GM08714 (cell line): Measurements from ENCODE around the gene ASTN2.

Source experiments
- H3K4me3 ChIP-seq: fragments of 200-500 bp; sonication (Bioruptor generic); 2 replicates; pipeline ENCODE4 v1.5.1; 2014; ENCODE audit warnings: mild to moderate bottlenecking, low read length, inconsistent platforms
- ZNF274 ChIP-seq: IDR thresholded peaks from 2 replicates; pipeline ENCODE4 v1.6.1; 2012; ENCODE audit warnings: mild to moderate bottlenecking, low read depth, low read length

Gene ASTN2

DNA sequence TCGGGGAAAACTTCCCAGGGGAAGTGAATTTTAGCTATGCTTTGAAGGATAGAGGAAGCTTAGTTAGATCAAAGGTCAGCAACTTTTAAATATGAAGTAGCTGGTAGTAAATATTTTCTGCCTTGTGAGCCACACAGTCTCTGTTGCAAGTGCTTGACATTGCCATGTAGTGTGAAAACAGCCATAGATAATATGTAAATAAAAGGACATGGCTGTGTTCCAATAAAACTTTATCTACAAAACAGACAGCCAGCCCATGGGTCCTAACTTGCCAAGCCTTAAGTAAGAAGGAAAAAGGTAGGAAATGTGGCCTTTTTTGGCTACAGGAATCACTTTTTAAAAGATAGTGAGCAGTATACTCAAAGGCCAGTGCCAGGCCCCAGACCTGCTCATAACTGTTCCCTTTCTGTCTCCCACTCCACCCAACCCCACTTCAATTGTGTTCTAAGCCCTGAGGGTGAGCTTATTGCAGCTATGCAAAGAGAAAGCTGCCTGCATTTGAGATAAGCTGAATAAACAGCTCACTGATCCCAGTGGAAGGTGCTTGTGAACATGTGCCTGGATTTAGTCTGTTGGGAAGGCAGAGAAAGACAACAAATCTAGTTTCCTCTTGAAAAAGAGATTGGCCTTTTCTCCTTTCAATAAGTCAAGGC lies 840.7 kb downstream of the ASTN2 start:
- no peak for TF ChIP-seq ZNF274
- no peak overlapping the region for H3K4me3 ChIP-seq

DNA sequence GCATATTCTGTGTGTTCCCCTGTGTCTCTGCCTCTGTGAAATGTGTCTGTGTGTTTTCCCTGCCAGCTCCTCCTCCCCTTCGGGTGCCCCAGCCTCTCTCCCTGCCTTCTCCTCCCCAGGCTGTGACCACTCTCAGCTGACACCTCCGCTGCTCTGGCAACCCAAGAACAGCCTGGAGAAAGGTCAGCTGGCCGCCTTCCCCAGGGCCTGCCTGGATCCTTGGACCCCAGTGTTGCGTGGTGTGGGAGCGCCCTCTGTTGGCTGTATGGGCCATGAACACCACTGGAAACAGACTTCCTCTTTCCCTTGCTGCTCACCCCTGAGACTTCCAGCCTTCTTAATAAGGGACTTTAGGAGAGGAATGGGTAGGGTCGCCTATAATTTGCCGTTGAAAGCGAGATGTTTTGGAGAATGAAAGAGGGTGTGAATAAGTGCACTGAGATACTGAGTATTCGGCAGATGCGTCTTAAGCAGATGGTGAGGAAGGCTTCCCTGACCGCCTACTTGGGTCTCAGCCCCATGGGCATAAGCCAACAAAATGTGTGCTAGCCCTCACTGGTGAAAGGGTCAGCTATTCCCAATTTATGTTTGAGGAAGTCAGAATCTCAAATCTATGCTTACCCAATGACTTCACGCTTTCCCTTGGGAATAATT lies 842.6 kb downstream of the ASTN2 start:
- H3K4me3 ChIP-seq, result no peak overlapping the region
- no peak for TF ChIP-seq ZNF274

DNA sequence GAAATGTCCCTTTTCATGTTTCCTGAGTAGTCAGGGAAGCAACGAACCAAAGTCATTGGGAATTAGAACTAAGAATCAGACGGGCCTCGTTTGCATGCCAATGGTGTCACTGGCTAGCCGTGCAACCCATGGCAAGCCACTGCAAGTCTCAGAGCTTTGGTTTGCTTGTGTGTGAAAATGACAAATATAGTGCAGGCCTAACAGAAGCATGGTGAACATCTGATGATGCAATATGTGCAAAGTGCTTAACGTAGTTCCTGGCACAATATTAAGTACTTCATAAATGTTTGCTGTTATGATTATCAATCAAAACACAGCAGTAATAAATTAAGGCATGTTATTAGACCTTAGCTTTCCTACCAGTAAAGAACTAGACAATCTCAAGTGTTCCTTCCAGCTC lies 845.7 kb downstream of the ASTN2 start:
- H3K4me3 ChIP-seq, result no peak overlapping the region
- no peak for TF ChIP-seq ZNF274

DNA sequence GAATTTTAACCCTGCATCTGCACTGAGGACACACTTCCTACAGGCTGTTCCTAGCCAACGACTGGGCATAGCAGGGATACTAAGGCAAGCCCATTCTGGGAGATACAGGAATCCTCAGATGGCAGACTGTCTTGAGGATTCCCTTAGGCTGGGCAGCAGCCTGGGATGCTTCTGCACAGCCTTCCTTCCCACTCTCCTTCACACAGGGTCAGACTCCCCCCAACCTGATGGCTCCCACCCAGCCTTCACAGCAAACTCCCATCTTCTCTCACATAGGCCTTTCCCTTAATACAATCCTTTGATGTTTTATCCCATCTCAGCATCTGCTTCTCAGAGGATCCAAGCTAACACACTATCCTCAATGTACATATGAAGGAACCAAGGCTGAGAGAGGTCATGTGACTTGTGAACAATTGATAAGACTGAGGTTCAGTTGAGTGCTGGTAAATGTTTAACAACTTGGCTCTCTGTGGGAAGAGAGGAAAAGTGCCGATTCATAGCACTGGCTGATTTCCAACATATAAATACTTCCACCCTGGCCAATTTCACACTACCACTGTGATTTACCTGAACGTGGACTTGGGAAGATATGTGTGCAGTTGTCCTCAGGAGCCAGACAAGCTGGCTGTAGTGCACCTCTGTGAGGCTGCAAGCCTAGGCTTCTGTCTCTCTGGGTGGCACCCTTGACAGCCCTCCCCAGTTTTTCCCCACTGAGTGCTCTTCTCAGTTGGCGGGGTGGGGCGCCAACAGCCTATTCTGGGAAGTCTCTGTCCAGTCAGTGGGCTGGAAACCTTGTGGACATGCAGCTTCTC lies 848.0 kb downstream of the ASTN2 start:
- no peak for TF ChIP-seq ZNF274

DNA sequence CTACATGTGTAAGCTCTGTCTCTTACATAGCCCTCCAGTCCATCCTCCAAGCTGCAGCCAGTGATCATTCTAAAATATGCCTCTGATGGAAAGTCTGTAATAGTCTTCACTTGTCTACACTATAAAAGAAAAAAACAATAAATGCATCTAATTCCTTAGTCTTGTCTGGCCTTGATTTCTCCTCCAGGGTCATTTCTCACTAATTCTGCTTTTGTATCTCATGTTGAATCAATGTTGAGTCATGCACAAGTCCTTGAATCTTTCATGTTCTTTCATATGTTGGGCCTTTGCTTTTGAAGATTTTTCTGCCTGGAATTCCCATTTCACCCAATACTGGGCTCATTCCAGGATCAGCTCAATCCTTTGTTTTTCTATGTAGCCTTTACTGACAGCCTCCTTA lies 848.9 kb downstream of the ASTN2 start:
- no peak overlapping the region for H3K4me3 ChIP-seq

More for the DNA sequence above, 848.0 kb downstream of the ASTN2 start:
- H3K4me3 ChIP-seq, result no peak overlapping the region

DNA sequence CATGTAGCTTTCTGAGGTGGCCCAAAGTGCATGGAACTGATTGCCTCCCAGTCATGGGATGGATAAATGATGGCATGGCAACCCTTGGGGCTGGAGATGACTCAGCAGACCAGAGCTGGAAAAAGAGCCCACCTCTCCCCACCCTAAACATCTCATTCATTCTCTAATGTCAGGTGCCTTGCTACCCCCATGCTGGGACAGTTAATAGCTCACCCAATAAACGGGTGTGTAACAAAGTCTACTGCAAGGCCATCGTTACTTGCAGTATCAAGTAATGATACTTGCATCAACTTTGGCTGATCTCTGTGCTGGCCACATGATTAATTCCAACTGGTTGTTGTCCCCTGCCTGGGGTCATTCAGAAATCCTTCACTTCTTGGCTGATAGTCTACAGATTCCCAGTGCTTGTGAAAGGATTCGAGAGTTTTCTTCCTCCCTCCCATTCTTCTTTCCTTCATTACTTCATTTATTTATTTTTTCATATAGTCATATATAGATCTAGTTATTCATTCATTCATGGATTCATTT lies 850.5 kb downstream of the ASTN2 start:
- no peak overlapping the region for H3K4me3 ChIP-seq
- no peak for TF ChIP-seq ZNF274

More for the DNA sequence above, 848.9 kb downstream of the ASTN2 start:
- TF ChIP-seq ZNF274, result no peak

DNA sequence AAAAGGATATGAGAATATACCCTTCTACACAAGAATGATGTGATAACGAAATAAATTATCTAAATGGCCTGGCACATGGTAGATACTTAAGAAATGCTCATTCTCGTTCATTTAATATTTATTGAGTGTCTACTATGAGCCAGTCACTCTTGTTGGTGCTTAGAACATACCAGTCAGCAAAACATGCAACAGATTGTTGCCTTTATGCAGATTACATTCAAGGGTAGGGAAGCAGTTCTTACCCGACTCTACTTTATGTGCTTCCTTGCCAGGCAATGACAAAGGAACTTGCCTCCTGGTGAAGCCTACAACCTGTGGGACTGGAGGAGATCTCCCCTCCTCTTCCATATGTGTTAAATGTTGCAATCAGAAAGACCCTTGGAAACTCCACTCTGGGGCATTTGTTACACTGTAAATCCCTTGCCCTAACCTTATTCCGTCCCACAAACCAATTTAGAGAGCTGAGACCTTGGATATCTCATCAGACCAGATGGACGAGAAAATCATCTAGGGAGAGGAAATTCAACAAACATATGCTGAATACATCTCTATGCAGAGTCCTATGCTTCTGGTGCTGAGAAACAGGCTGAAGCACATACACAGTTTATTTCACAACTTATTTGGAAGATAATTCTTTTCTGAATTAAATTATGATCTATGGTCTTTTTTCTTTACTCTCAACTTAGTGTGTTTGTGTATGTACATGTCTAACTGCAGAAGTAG lies 855.9 kb downstream of the ASTN2 start:
- no peak for TF ChIP-seq ZNF274

DNA sequence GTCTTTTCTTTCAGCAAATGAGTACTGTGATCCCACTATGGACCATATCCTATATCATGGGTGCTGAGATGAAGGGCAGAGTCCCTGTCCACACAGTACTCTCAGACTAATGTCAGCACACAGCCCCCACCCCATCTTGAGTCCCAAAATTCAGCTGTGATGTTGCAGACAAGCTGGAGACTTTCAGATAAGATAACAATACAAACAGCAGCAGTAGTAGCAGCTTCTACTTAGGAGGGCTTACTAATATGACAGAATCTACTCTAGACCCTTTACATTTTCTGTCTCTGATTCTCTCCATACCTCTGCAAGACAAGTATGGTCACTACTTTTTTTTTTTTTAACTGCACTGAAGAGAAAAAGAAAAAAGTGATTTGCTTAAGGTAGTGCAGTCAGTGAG lies 856.8 kb downstream of the ASTN2 start:
- TF ChIP-seq ZNF274, result no peak
- no peak overlapping the region for H3K4me3 ChIP-seq

More for the DNA sequence above, 855.9 kb downstream of the ASTN2 start:
- H3K4me3 ChIP-seq, result no peak overlapping the region

DNA sequence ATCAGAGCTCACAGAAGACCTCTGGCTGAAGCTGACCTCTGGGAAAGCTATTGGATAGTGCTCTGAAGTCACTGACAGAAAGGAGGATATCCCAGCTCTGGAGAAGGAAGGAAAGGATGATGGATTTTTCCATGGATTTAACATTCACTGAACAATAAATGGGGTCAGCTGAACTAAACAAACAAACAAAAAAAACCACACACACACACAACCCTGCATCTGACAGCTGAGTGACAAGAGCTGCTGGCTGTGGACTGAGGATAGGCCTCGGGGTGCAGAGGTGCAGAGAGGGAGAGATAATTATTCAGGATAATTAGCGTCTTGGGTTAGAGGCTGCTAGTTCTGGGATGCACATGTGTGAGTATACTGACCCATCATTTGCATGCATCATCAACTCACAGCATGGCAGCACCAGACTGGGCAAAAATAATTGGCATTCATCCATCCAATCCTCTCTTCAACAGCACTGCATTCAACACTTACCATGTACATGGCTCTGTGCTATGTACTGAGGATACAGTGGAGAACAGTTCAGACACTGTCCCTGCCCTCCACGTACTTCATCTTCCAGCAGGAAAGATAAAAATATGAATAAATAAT lies 859.2 kb downstream of the ASTN2 start:
- no peak overlapping the region for H3K4me3 ChIP-seq
- no peak for TF ChIP-seq ZNF274

DNA sequence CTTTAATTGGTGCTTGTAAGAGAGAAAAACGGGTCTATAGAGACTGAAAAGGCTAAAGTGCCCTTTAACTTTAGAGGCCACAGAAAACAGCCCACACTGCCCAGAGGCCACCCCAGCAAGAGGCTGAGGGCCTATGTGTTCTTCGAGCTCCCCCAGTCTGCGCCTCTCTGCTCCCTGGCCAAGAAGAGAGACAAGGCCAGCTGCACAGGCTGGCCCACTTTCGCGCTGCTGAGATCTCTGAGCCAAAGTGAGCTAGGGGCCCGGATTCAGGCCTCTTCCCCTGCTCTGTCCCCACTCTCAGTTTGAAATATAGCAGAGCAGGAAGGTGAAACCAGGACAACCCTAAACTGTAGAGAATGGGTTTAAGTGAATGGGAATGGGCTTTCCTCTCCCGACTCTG lies 859.7 kb downstream of the ASTN2 start:
- TF ChIP-seq ZNF274, result no peak
- H3K4me3 ChIP-seq, result no peak overlapping the region

DNA sequence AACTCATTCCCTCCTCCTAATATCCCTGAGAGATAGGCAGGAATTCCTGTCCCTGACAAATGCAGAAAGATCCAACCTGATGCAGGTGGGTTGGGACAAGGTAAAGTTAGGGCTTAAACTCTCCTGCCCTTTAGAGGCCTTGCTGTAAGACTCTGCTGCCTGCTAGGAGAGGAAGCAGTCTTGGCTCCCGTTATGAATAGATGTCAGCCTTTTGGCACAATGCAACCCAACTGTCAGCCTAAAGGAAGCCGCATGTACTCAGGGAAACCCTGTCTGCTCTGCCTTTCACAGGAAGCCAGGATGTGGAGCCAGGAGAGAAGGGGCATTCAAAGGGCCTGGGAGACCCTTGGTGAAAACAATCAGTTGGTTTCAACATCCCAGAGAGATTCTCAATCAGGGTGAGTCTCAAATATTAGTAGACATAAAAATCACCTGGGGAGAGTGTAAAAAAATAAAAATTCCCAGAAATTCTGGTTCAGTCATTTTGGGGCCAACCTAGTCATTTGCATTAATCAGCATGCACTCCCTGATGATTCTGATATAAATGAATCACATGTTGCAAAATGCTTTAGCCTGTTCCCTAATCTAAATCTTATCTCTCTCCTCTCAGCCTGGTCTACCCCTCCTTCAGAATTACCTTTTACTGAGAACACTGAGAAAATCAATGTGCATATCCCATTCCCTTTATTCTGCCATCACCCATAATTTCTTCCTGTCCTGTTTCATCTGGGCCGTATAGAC lies 864.0 kb downstream of the ASTN2 start:
- TF ChIP-seq ZNF274, result no peak
- no peak overlapping the region for H3K4me3 ChIP-seq

DNA sequence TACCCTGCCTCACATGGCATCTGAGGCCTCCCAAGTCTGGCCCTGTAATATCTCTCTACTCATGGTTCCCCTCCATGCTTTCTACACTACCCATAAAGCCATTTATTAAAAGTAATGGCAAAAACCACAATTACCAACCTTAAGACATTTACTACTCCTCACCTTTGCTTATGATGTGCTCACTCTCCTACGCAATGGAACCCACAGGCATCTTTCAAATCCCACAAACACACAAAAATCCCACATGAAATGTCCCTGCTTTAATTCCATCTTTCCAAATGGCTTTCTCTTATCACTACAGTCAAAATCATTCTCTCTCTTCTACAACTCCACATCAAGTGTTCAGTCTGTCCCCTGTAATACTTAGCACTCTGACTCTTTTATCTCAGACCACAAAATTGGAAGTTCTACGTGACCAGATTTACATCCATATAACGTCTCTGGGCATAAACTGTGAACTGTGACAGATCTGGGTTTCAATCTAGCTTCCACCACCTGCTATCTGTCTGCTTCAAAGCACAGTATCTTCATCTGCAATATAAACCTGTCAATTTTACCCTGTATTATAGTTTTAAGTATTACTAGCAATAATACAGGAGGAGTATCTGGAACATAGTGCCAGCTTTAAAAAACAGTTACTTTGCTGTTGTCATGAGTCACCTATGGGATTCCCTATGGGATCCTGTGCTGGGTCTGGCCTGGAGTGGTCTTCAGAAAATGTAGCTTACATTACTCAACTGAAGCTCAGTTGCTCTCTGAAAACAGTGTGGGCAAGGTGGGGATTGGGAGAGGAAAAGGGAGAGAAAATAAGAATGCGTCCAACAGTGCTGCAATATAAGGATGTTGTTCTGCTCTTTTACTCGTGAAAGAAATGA lies 864.8 kb downstream of the ASTN2 start:
- TF ChIP-seq ZNF274, result no peak
- no peak overlapping the region for H3K4me3 ChIP-seq
